NCI-H510A treated with DMSO at 0.1 percent for 48 hours (cell line): ENCODE results near the gene ADGRG1.
A peak's percentile ranks its signal among the peaks of the same experiment; 100 is the strongest.
"Not testable (repeated sequence)": the region's sequence is repeated elsewhere in the genome, so short reads cannot be mapped to it uniquely, and the experiment has no call there.

ENCODE experiments used
- DNase-seq: peaks from one replicate; lab custom pipeline; 2025; lab: John Stamatoyannopoulos, UW

The ADGRG1 gene

GRCh38 chr16:57628008-57628781, at the start of gene ADGRG1:
Gene ADGRG1, plus strand, starts transcription at chr16:57628630. Its CDS starts 21,658 bp downstream, at chr16:57650288.
- DNase-seq = no peak

- DNase-seq = no peak
Observed at GRCh38 chr16:57579361-57579665, 49.1 kb upstream of the ADGRG1 start.

- no peak for DNase-seq
Observed at GRCh38 chr16:57585051-57585687, 43.3 kb upstream of the ADGRG1 start.

GRCh38 chr16:57588831-57589230, 39.6 kb upstream of the ADGRG1 start:
- DNase-seq = no peak

- DNase-seq = no peak
Observed at GRCh38 chr16:57589374-57589773, 39.1 kb upstream of the ADGRG1 start.

GRCh38 chr16:57590654-57591085, 37.8 kb upstream of the ADGRG1 start:
- DNase-seq = no peak

GRCh38 chr16:57591086-57591869, 37.2 kb upstream of the ADGRG1 start:
- peak; percentile 73 for DNase-seq

GRCh38 chr16:57591870-57592485, 36.5 kb upstream of the ADGRG1 start:
- DNase-seq = no peak

- no peak for DNase-seq
Observed at GRCh38 chr16:57592591-57593003, 35.8 kb upstream of the ADGRG1 start.

- DNase-seq = no peak
Observed at GRCh38 chr16:57593021-57593420, 35.4 kb upstream of the ADGRG1 start.

- DNase-seq = no peak
Observed at GRCh38 chr16:57593990-57594389, 34.4 kb upstream of the ADGRG1 start.

GRCh38 chr16:57594531-57595031, 33.8 kb upstream of the ADGRG1 start:
- DNase-seq = no peak

GRCh38 chr16:57596234-57596633, 32.2 kb upstream of the ADGRG1 start:
- not testable (repeated sequence) for DNase-seq

- DNase-seq = no peak
Observed at GRCh38 chr16:57598437-57598836, 30.0 kb upstream of the ADGRG1 start.

- DNase-seq = peak; percentile 68
Observed at GRCh38 chr16:57600048-57600835, 28.2 kb upstream of the ADGRG1 start.

- no peak for DNase-seq
Observed at GRCh38 chr16:57600952-57601580, 27.4 kb upstream of the ADGRG1 start.

- peak; percentile 80 for DNase-seq
Observed at GRCh38 chr16:57601801-57602478, 26.5 kb upstream of the ADGRG1 start.

GRCh38 chr16:57603115-57604024, 25.1 kb upstream of the ADGRG1 start:
- no peak for DNase-seq

GRCh38 chr16:57604177-57604576, 24.3 kb upstream of the ADGRG1 start:
- DNase-seq = no peak
